ENCODE measurements around the gene PTPRT.

GRCh38 chr20:42907730-42908129, 282.0 kb downstream of the PTPRT start:
- TF ChIP-seq EZH2 (IDR thresholded peaks at IDR 0.05; ENCODE audit: borderline replicate concordance, low read depth, low read length, severe bottlenecking) (no peak), CTCF (IDR thresholded peaks at IDR 0.05; ENCODE audit: borderline replicate concordance, extremely low read depth, low read length, poor library complexity, severe bottlenecking) (no peak)
